K562 (cell line): Measurements from ENCODE around the gene MMP2. TPM values are rescaled to one million over a fixed set of nuclear protein-coding genes. Genes with fewer than 3 reads are reported as not detected.

Source experiments
- ATAC-seq: fragments of 200-7000 bp; cut with Tn5 transposase; 3 replicates; pipeline ENCODE4 v1.9.1; 2020; ENCODE audit warnings: moderate library complexity
- BruUV-seq: library from RNA; stranded (reverse); fragments of 400-500 nt; replicated peaks from 2 replicates; lab custom pipeline; 2021; lab: Mats Ljungman, UMichigan
- CTCF ChIA-PET: fragments of 300-600 bp; formaldehyde crosslinking; extraction: SDS; loops from one replicate; lab custom pipeline; 2021; ENCODE audit warnings: low intra/inter-chr PET ratio; lab: Yijun Ruan, JAX
- POLR2A ChIA-PET: fragments of 300-600, 350-650 bp; sonication (Branson Sonifier 250); formaldehyde crosslinking; extraction: SDS; loops from one replicate; lab custom pipeline; 2021; ENCODE audit warnings: antibody characterized with exemption, inconsistent platforms; lab: Yijun Ruan, JAX
- DNase-seq, 4 experiments: peaks; one replicate each; pipeline versions ENCODE4 v3.0.0 to v3.0.0-alpha.2; 2011 to 2018; ENCODE audit warnings: low spot score in 3 of 4, mixed read lengths in 3 of 4; ENCODE audit errors: extremely low read depth in 1 of 4
- FAIRE-seq: peaks from 2 replicates; lab custom pipeline; 2011; peaks lifted over from hg19 to GRCh38; lab: Jason Lieb, UNC
- H2AFZ ChIP-seq: 2 replicates; pipeline ENCODE4 v1.6.0; 2011; ENCODE audit warnings: low read depth, low read length, control low read depth, inconsistent platforms
- H3K27ac ChIP-seq: fragments of 200-600 bp; 3 replicates; pipeline ENCODE4 v1.8.0; 2011; ENCODE audit warnings: low read depth, mild to moderate bottlenecking, control low read depth, inconsistent platforms, low read length, moderate library complexity, mixed read lengths; ENCODE audit errors: extremely low read depth
- H3K27me3 ChIP-seq, 2 experiments: fragments of 300-600 bp in 1 of 2; 2 replicates in 1 of 2; 3 replicates in 1 of 2; pipeline versions ENCODE4 v1.6.0 to v1.8.0; 2011; ENCODE audit warnings: inconsistent platforms in 2 of 2, low read length in 2 of 2, mild to moderate bottlenecking in 1 of 2, mixed read lengths in 1 of 2, moderate library complexity in 1 of 2; ENCODE audit not compliant: control insufficient read depth in 2 of 2, insufficient read depth in 2 of 2
- H3K36me3 ChIP-seq: fragments of 300-600 bp; 3 replicates; pipeline ENCODE4 v1.8.0; 2011; ENCODE audit warnings: mild to moderate bottlenecking, low read length, inconsistent platforms; ENCODE audit not compliant: control insufficient read depth, insufficient read depth
- H3K4me1 ChIP-seq, 2 experiments: fragments of 200-600 bp in 1 of 2; replicated peaks in 1 of 2; 2 replicates in 1 of 2; 3 replicates in 1 of 2; pipeline versions ENCODE4 v1.5.1 to v1.8.0; 2011; ENCODE audit warnings: inconsistent platforms in 2 of 2, low read length in 2 of 2, mild to moderate bottlenecking in 1 of 2, mixed read lengths in 1 of 2, moderate library complexity in 1 of 2; ENCODE audit not compliant: control insufficient read depth in 2 of 2, insufficient read depth in 2 of 2
- H3K4me2 ChIP-seq: 2 replicates; pipeline ENCODE4 v1.6.1; 2011; ENCODE audit warnings: low read length, control low read depth, inconsistent platforms, mixed read lengths; ENCODE audit not compliant: insufficient read depth
- H3K4me3 ChIP-seq: fragments of 200-600 bp; sonication (generic), shearing (Covaris generic); 2 replicates; pipeline ENCODE4 v1.5.1; 2016; ENCODE audit warnings: control low read depth, inconsistent platforms
- H3K79me2 ChIP-seq: fragments of 200-600 bp; 3 replicates; pipeline ENCODE4 v1.8.0; 2011; ENCODE audit warnings: low read length, inconsistent platforms; ENCODE audit not compliant: control insufficient read depth, insufficient read depth
- H3K9ac ChIP-seq, 2 experiments: 2 replicates each; pipeline versions ENCODE4 v1.6.0 to v1.6.1; 2011; ENCODE audit warnings: low read depth in 2 of 2, low read length in 2 of 2, control low read depth in 1 of 2, inconsistent platforms in 1 of 2, mild to moderate bottlenecking in 1 of 2, mixed read lengths in 1 of 2; ENCODE audit not compliant: insufficient read depth in 1 of 2
- H3K9me1 ChIP-seq: one replicate; pipeline ENCODE4 v1.6.0; 2011; ENCODE audit warnings: inconsistent platforms, mild to moderate bottlenecking, low read length, moderate library complexity; ENCODE audit not compliant: control insufficient read depth, insufficient read depth
- H3K9me3 ChIP-seq: replicated peaks from 2 replicates; pipeline ENCODE4 v1.5.1; 2011; ENCODE audit warnings: low read depth, low read length, inconsistent platforms; ENCODE audit not compliant: control insufficient read depth, insufficient read depth
- H4K20me1 ChIP-seq: replicated peaks from 2 replicates; pipeline ENCODE4 v1.6.1; 2011; ENCODE audit warnings: low read length, inconsistent platforms, mixed read lengths; ENCODE audit not compliant: control insufficient read depth, insufficient read depth
- FOXK2 ChIP-seq, 2 experiments: fragments of 450-650 bp; IDR thresholded peaks in 1 of 2; conservative IDR thresholded peaks in 1 of 2; 2 replicates each; pipeline ENCODE4 v1.6.1; 2016; ENCODE audit warnings: low read depth in 2 of 2, mild to moderate bottlenecking in 1 of 2
- HLTF ChIP-seq: fragments of 450-650 bp; IDR thresholded peaks from 2 replicates; pipeline ENCODE4 v1.6.1; 2016
- HSF4 ChIP-seq: fragments of 250-450 bp; sonication (Bioruptor Pico); IDR thresholded peaks from 2 replicates; pipeline ENCODE4 v2.1.2; 2022; ENCODE audit warnings: mild to moderate bottlenecking, moderate library complexity, borderline replicate concordance
- JUN ChIP-seq, 2 experiments: sonication (generic) in 1 of 2; formaldehyde crosslinking in 1 of 2; IDR thresholded peaks; 2 replicates each; pipeline versions ENCODE4 v1.6.1 to v1.8.0; 2012 to 2022; ENCODE audit warnings: borderline replicate concordance in 2 of 2, mild to moderate bottlenecking in 2 of 2, improper control_type of control experiment in 1 of 2, low read depth in 1 of 2, low read length in 1 of 2, missing genetic modification reagents in 1 of 2
- MCM3 ChIP-seq: fragments of 450-650 bp; IDR thresholded peaks from 2 replicates; pipeline ENCODE4 v1.6.1; 2016
- NFIX ChIP-seq: fragments of 250-450 bp; sonication (Bioruptor Pico); IDR thresholded peaks from 2 replicates; pipeline ENCODE4 v1.4.0; 2020; ENCODE audit warnings: low read depth, mild to moderate bottlenecking, moderate library complexity
- NRF1 ChIP-seq, 2 experiments: fragments of 450-650 bp; IDR thresholded peaks in 1 of 2; conservative IDR thresholded peaks in 1 of 2; 2 replicates each; pipeline ENCODE4 v1.6.1; 2014; ENCODE audit warnings: mild to moderate bottlenecking in 2 of 2
- POLR2H ChIP-seq: IDR thresholded peaks from 2 replicates; pipeline ENCODE4 v1.6.1; 2016; ENCODE audit warnings: missing genetic modification characterization, low read depth, mild to moderate bottlenecking, control low read depth, missing compliant biosample characterization, moderate library complexity
- PRMT5 ChIP-seq: sonication (generic); formaldehyde crosslinking; IDR thresholded peaks from 2 replicates; pipeline ENCODE4 v1.5.0; 2020; ENCODE audit warnings: missing genetic modification reagents
- RERE ChIP-seq: sonication (generic); formaldehyde crosslinking; IDR thresholded peaks from 2 replicates; pipeline ENCODE4 v1.8.0; 2023; ENCODE audit warnings: missing genetic modification reagents, mild to moderate bottlenecking, borderline replicate concordance
- SMAD1 ChIP-seq: fragments of 150-350 bp; IDR thresholded peaks from 2 replicates; pipeline ENCODE4 v1.6.1; 2014; ENCODE audit warnings: low read length, low read depth; ENCODE audit not compliant: partially characterized antibody
- U2AF2 ChIP-seq: fragments of 200-400 bp; formaldehyde crosslinking; optimal IDR thresholded peaks from 2 replicates; pipeline ENCODE3; 2017; ENCODE audit warnings: low read depth, mild to moderate bottlenecking, low read length
- ZNF140 ChIP-seq: fragments of 250-450 bp; sonication (Bioruptor Pico); IDR thresholded peaks from 2 replicates; pipeline ENCODE4 v1.8.0; 2021; ENCODE audit warnings: moderate library complexity, mild to moderate bottlenecking, inconsistent platforms
- WGBS: fragments of 100-300 bp; shearing (Covaris generic); methylation state at CpG from one replicate; pipeline ENCODE4 v1.1.6; 2016; ENCODE audit warnings: low coverage, mixed read lengths; ENCODE audit not compliant: insufficient coverage; ENCODE audit errors: missing lambda C conversion rate; 5-methylcytosine and 5-hydroxymethylcytosine counted together
- in situ Hi-C: fragments of 300-500 bp; cut with MboI; formaldehyde crosslinking; loops from 4 replicates; pipeline ENCODE4 v1.15.0; 2018; ENCODE audit warnings: inconsistent platforms, mixed read lengths
- intact Hi-C: fragments of 100-400 bp; cut with micrococcal nuclease; formaldehyde crosslinking; loops from 2 replicates; pipeline ENCODE4 v1.14.2; 2022
- polyA plus RNA-seq, 8 experiments: library from polyadenylated mRNA; depleted of rRNA in 4 of 8; stranded (reverse) in 5 of 8; unstranded in 3 of 8; fragments of >200 nt; fragmentation: Nextera tagmentation in 2 of 8; fragmentation: Illumina TruSeq in 1 of 8; extraction: Ambion mirVana in 2 of 8; extraction: Trizol in 1 of 8; gene quantifications; 2 replicates each; pipeline versions ENCODE4 v1.2.1 to v1.2.3, GENCODE V29; 2011 to 2014; ENCODE audit warnings: inconsistent platforms in 1 of 8, missing spikeins in 1 of 8
- total RNA-seq, 7 experiments: library from RNA; depleted of rRNA in 6 of 7; stranded (reverse); fragments of >200 nt in 6 of 7; fragmentation: Illumina TruSeq in 2 of 7; extraction: Trizol in 2 of 7; gene quantifications; 2 replicates each; pipeline versions ENCODE4 v1.2.1 to v1.2.3, GENCODE V29; 2011 to 2021; ENCODE audit warnings: low replicate concordance in 1 of 7

The MMP2 gene
- total and polyA plus RNA-seq, 9 of the 15 experiments (the other 6 are each of a cell fraction or from before 2014, with no cell fraction given) = 0.05 to 0.53 TPM; not detected in 7

GRCh38 chr16:55447231-55447630, 31.8 kb upstream of the MMP2 start:
- WGBS = 52% methylated on average over 12 of the region's 12 CpGs
- in situ Hi-C loops = no loop called here
- BruUV-seq = no TSS peak

GRCh38 chr16:55452996-55453395, 26.0 kb upstream of the MMP2 start:
- no TSS peak for BruUV-seq
- Histone ChIP-seq H3K36me3 (no peaks in the 10 kb centered on the region), H3K4me1 (no peaks in the 10 kb centered on the region), H3K79me2 (no peaks in the 10 kb centered on the region), H3K9me1 (no peaks in the 10 kb centered on the region), H3K9ac (no peak overlapping the region), H4K20me1 (no peaks in the 10 kb centered on the region), H3K9me3 (no peaks in the 10 kb centered on the region), H3K27me3 (no peaks in the 10 kb centered on the region; a peak in 1 of 5 replicates), H3K4me2 (no peak overlapping the region), H3K4me3 (no peak overlapping the region), H3K27ac (no peak overlapping the region), H2AFZ (no peak overlapping the region)
- ATAC-seq (no peak), DNase-seq (no peak), FAIRE-seq (no peak)
- intact Hi-C loops = no loop called here
- WGBS = 4% methylated on average over 2 of the region's 2 CpGs
- CTCF ChIA-PET = no interaction called here
- POLR2A ChIA-PET = no interaction called here
- in situ Hi-C loops = no loop called here
- TF ChIP-seq HLTF (no peak), JUN (IDR thresholded peaks at IDR 0.05; ENCODE audit: borderline replicate concordance, low read depth, low read length) (no peak), JUN (CRISPR knock-in tag; IDR thresholded peaks at IDR 0.05; ENCODE audit: borderline replicate concordance) (no peak), RERE (CRISPR knock-in tag) (no peak), U2AF2 (no peak), POLR2H (no peak), SMAD1 (no peak), ZNF140 (no peak), FOXK2 (conservative IDR thresholded peaks at IDR 0.05 in 1 of 2, IDR thresholded peaks at IDR 0.05 in 1 of 2; ENCODE audit: low read depth in 2 of 2) (no peak), PRMT5 (CRISPR knock-in tag) (no peak), HSF4 (CRISPR knock-in tag) (no peak)

More at GRCh38 chr16:55447231-55447630, 31.8 kb upstream of the MMP2 start:
- no peak overlapping the region for H2AFZ ChIP-seq
- no peaks in the 10 kb centered on the region for H3K4me1 ChIP-seq
- no peaks in the 10 kb centered on the region for H4K20me1 ChIP-seq
- POLR2A ChIA-PET = no interaction called here
- H3K27me3 ChIP-seq = peaks cover 0 to 5% of the 10 kb centered on the region in 2 experiments; a peak in 3 of 5 replicates
- no peak overlapping the region for H3K4me2 ChIP-seq
- no peaks in the 10 kb centered on the region for H3K79me2 ChIP-seq
- DNase-seq = no peak
- CTCF ChIA-PET = no interaction called here
- H3K9me3 ChIP-seq = no peaks in the 10 kb centered on the region
- TF ChIP-seq NFIX (CRISPR knock-in tag) (no peak), NRF1 (conservative IDR thresholded peaks at IDR 0.05 in 1 of 2, IDR thresholded peaks at IDR 0.05 in 1 of 2) (peak in 1 of 2 experiments; percentile 31; a peak in 2 of 4 replicates), MCM3 (no peak)
- H3K9me1 ChIP-seq = no peaks in the 10 kb centered on the region
- no peak overlapping the region for H3K9ac ChIP-seq
- H3K4me3 ChIP-seq = no peak overlapping the region
- no peak for ATAC-seq
- no peak overlapping the region for H3K27ac ChIP-seq
- intact Hi-C loops = no loop called here
- no peaks in the 10 kb centered on the region for H3K36me3 ChIP-seq
- FAIRE-seq = no peak
